Rectal smooth muscle tissue (tissue), 1 donor: ENCODE results near the gene BTNL8.

Experiments
- H3K27ac ChIP-seq: one replicate; pipeline ENCODE4 v1.7.0; 2013; ENCODE audit warnings: low read depth, low read length, inconsistent platforms
- H3K27me3 ChIP-seq: one replicate; pipeline ENCODE4 v1.7.0; 2013; ENCODE audit warnings: low read length; ENCODE audit not compliant: control insufficient read depth, insufficient read depth
- H3K36me3 ChIP-seq: one replicate; pipeline ENCODE4 v1.7.0; 2013; ENCODE audit warnings: low read length; ENCODE audit not compliant: control insufficient read depth, insufficient read depth
- H3K4me1 ChIP-seq: one replicate; pipeline ENCODE4 v1.7.0; 2013; ENCODE audit warnings: low read length; ENCODE audit not compliant: control insufficient read depth, insufficient read depth
- H3K4me3 ChIP-seq: one replicate; pipeline ENCODE4 v1.7.0; 2013; ENCODE audit warnings: low read length
- H3K9ac ChIP-seq: one replicate; pipeline ENCODE4 v1.7.0; 2013; ENCODE audit warnings: low read length

BTNL8 gene

DNA sequence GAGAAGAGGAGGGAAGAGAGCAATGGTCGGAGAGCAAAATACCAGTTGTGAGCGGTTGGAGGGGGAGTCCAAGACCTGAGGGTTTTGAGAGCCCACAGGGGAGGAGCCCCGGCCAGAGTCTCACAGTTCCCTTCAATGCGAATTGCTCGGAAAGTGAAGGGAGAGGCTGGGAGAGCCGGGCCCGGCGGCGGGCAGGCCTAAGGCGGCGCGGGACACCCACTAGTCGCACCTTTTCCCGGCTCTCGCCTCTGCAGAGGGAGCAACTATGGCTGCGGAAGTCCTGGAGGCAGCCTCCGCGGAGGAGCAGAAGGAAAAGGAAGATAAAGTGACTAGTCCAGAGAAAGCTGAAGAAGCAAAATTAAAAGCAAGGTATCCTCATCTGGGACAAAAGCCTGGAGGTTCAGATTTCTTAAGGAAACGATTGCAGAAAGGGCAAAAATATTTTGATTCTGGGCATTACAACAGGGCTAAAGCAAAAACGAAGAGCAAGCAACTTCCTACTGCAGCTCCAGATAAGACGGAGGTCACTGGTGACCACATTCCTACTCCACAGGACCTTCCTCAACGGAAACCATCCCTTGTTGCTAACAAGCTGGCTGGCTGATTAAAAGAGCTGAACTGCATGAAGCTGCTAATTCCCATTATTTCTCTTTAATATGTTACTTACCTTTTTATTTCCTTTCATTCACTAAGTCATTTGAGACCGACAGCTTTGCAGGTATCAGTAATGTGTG lies 83.2 kb downstream of the BTNL8 start:
- Histone ChIP-seq H3K4me3 (no peak overlapping the region), H3K4me1 (no peaks in the 10 kb centered on the region), H3K27me3 (no peaks in the 10 kb centered on the region), H3K9ac (no peak overlapping the region), H3K27ac (no peak overlapping the region), H3K36me3 (no peaks in the 10 kb centered on the region)

GRCh38 chr5:180988016-180988415 lies 89.1 kb downstream of the BTNL8 start:
- no peak overlapping the region for H3K9ac ChIP-seq
- H3K36me3 ChIP-seq: no peaks in the 10 kb centered on the region
- H3K27ac ChIP-seq: no peak overlapping the region
- no peak overlapping the region for H3K4me3 ChIP-seq
- H3K27me3 ChIP-seq: no peaks in the 10 kb centered on the region
- H3K4me1 ChIP-seq: no peaks in the 10 kb centered on the region

DNA sequence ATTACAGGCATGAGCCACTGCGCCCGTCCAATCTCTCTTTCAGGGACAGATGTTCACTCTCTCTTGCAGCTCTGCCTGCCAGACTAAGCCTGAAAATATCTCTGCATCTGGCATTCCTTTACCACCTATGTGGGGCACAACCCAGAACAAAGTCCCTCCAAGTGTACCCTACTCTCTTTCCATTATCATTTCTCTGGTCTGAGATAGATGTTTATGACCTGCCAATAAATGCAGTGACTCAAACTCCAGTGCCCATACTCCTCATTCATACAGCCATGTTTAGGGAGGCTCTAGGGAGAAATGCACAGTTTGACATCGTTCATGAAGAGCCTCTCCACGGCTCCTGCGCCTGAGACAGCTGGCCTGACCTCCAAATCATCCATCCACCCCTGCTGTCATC lies 89.6 kb downstream of the BTNL8 start, which contains the start of gene BTNL3:
Gene BTNL3, plus strand, starts transcription at position 255 of the 400 bp plus-strand sequence. CDS start 183 bp downstream, outside the sequence.
- no peaks in the 10 kb centered on the region for H3K36me3 ChIP-seq
- H3K27me3 ChIP-seq: no peaks in the 10 kb centered on the region
- H3K9ac ChIP-seq: no peak within 1 kb of the TSS
- peak within 1 kb of the TSS; percentile 2 for H3K4me3 ChIP-seq
- no peak within 1 kb of the TSS for H3K27ac ChIP-seq
- H3K4me1 ChIP-seq: no peaks in the 10 kb centered on the region

DNA sequence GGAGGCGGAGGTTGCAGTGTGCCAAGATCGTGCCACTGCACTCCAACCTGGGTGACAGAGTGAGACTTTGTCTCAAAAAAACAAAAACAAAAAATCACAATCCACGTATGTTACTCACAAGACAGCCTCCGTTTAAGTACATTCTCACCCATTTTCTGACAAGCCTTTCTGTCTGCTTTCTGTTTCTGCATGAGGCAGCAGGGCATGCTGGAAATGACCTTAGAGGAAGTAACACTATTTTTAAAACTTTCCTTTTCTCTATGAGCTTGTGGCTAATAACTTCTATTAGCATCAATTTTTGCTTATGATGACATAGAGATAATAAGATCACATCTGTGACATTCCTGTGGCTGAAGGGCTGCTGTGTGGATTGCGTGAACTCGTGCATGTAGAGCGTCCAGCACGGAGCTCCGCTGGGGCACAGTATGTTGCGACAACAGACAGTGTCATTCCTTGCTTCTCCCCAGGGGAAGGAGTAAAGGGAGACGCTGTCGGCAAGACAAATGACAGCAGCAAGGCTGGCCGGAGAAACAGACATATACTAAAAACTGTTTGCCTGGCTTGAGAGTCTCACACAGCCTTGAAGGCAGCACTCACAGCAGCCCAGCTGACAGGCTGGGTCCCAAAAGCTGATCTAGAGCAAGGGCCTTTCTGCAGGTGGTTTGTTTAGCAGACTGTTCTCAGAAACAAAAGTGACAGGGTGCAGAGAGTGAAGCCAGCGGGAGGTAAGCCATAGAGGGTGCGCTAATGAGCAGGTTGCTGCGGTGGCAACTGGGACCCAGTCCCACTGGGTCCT lies 91.3 kb downstream of the BTNL8 start:
- Histone ChIP-seq H3K9ac (no peak overlapping the region), H3K27ac (no peak overlapping the region), H3K4me3 (peak overlapping the region; percentile 21), H3K4me1 (no peaks in the 10 kb centered on the region), H3K27me3 (no peaks in the 10 kb centered on the region), H3K36me3 (no peaks in the 10 kb centered on the region)

DNA sequence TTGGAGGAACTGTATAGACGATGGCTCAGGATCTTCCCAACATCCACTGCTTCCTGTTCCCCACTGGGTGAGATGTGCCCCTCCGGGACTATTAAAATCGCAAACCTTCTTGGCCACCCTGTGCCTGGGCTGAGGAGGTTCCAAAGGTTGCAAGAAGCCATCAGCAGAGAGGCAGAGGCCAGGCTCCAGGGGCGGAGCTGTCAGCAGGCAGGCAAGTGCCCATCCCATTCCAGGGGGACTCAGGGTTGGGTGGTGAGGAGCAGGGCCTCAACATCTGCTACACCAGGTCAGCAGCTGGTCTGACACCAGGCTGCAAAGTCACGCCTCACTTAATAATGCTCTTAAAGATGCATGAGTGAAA lies 91.9 kb downstream of the BTNL8 start:
- no peaks in the 10 kb centered on the region for H3K27me3 ChIP-seq
- no peak overlapping the region for H3K27ac ChIP-seq
- no peak overlapping the region for H3K9ac ChIP-seq
- H3K4me1 ChIP-seq: no peaks in the 10 kb centered on the region
- peak overlapping the region; percentile 21 for H3K4me3 ChIP-seq
- no peaks in the 10 kb centered on the region for H3K36me3 ChIP-seq
